HCT116 (cell line): ENCODE results near the gene LRRC32. TPM values are rescaled to one million over a fixed set of nuclear protein-coding genes. Genes with fewer than 3 reads are reported as not detected.

ENCODE experiments used
- ATAC-seq: fragments of 200-7000 bp; cut with Tn5 transposase; 2 replicates; pipeline ENCODE4 v1.9.1; 2020; ENCODE audit warnings: mild to moderate bottlenecking, moderate library complexity
- BruUV-seq: library from RNA; stranded (reverse); fragments of 400-500 nt; replicated peaks from 2 replicates; lab custom pipeline; 2021; lab: Mats Ljungman, UMichigan
- CTCF ChIA-PET: fragments of 300-600 bp; sonication (Branson Sonifier 250); formaldehyde crosslinking; loops from one replicate; lab custom pipeline; 2021; ENCODE audit warnings: antibody characterized with exemption; lab: Charles Lee
- POLR2A ChIA-PET: fragments of 300-600, 350-600 bp; sonication (Branson Sonifier 250); formaldehyde crosslinking; loops from one replicate; lab custom pipeline; 2021; ENCODE audit warnings: antibody characterized with exemption; lab: Charles Lee
- RAD21 ChIA-PET, 2 experiments: fragments of 300-600 bp; sonication (Branson Sonifier 250); formaldehyde crosslinking; loops; one replicate each; lab custom pipeline; 2023; ENCODE audit warnings: low total read pairs in 2 of 2; ENCODE audit not compliant: uncharacterized antibody in 2 of 2, unreplicated experiment in 2 of 2, low non-redundant PET in 1 of 2; lab: Charles Lee
- DNase-seq: peaks from one replicate; pipeline ENCODE4 v3.0.0-alpha.2; 2010; ENCODE audit warnings: low read depth, low spot score
- H2AFZ ChIP-seq: fragments of 200-600 bp; shearing (Covaris generic), sonication (generic); 2 replicates; pipeline ENCODE4 v1.6.1; 2017; ENCODE audit warnings: low read depth, mixed run types, mixed read lengths, antibody characterized with exemption, low read length; ENCODE audit not compliant: poor library complexity, severe bottlenecking
- H3K27ac ChIP-seq: 2 replicates; pipeline ENCODE4 v1.5.1; 2012; ENCODE audit warnings: low read depth, low read length
- H3K27me3 ChIP-seq: fragments of 200-600 bp; sonication (generic); 2 replicates; pipeline ENCODE4 v1.6.1; 2016; ENCODE audit warnings: mixed run types, low read length, mixed read lengths; ENCODE audit not compliant: insufficient read depth
- H3K36me3 ChIP-seq, 2 experiments: fragments of 200-500 bp in 1 of 2; fragments of 200-600 bp in 1 of 2; sonication (Bioruptor generic) in 1 of 2; sonication (generic) in 1 of 2; 2 replicates each; pipeline versions ENCODE4 v1.5.1 to v1.6.1; 2014 to 2016; ENCODE audit warnings: low read length in 2 of 2, inconsistent platforms in 1 of 2, mixed read lengths in 1 of 2, mixed run types in 1 of 2; ENCODE audit not compliant: insufficient read depth in 2 of 2, control insufficient read depth in 1 of 2
- H3K4me1 ChIP-seq, 2 experiments: fragments of 200-600 bp in 1 of 2; sonication (generic) in 1 of 2; 2 replicates each; pipeline versions ENCODE4 v1.5.1 to v1.6.1; 2012 to 2017; ENCODE audit warnings: low read length in 2 of 2, inconsistent platforms in 1 of 2, mild to moderate bottlenecking in 1 of 2, mixed read lengths in 1 of 2, mixed run types in 1 of 2, moderate library complexity in 1 of 2; ENCODE audit not compliant: insufficient read depth in 2 of 2, control insufficient read depth in 1 of 2
- H3K4me2 ChIP-seq: fragments of 200-600 bp; sonication (generic); 2 replicates; pipeline ENCODE4 v1.6.1; 2017; ENCODE audit warnings: mixed run types, low read length, mixed read lengths
- H3K4me3 ChIP-seq, 2 experiments: fragments of 200-600 bp in 1 of 2; sonication (generic) in 1 of 2; replicated peaks in 1 of 2; 2 replicates each; pipeline ENCODE4 v1.5.1; 2011 to 2016; ENCODE audit warnings: low read length in 2 of 2, control low read depth in 1 of 2, low read depth in 1 of 2, mild to moderate bottlenecking in 1 of 2, mixed read lengths in 1 of 2, mixed run types in 1 of 2
- H3K79me2 ChIP-seq: fragments of 200-600 bp; sonication (generic); 2 replicates; pipeline ENCODE4 v1.6.1; 2017; ENCODE audit warnings: mild to moderate bottlenecking, mixed run types, low read length, moderate library complexity, mixed read lengths; ENCODE audit not compliant: insufficient read depth
- H3K9ac ChIP-seq: fragments of 200-600 bp; sonication (generic); 2 replicates; pipeline ENCODE4 v1.6.1; 2016; ENCODE audit warnings: low read length, mixed read lengths
- H3K9me2 ChIP-seq: fragments of 200-600 bp; sonication (generic), shearing (Covaris generic); 2 replicates; pipeline ENCODE4 v1.6.1; 2017; ENCODE audit warnings: mixed run types, mild to moderate bottlenecking, moderate library complexity; ENCODE audit not compliant: insufficient read depth
- H3K9me3 ChIP-seq, 2 experiments: fragments of 200-500 bp in 1 of 2; fragments of 200-600 bp in 1 of 2; sonication (Bioruptor generic) in 1 of 2; sonication (generic) in 1 of 2; 2 replicates each; pipeline ENCODE4 v1.6.1; 2014 to 2017; ENCODE audit warnings: low read length in 2 of 2, mixed read lengths in 2 of 2, inconsistent platforms in 1 of 2, low read depth in 1 of 2, mild to moderate bottlenecking in 1 of 2, mixed run types in 1 of 2, moderate library complexity in 1 of 2; ENCODE audit not compliant: control insufficient read depth in 1 of 2, insufficient read depth in 1 of 2
- H4K20me1 ChIP-seq: fragments of 200-600 bp; sonication (generic), shearing (Covaris generic); 2 replicates; pipeline ENCODE4 v1.6.1; 2017; ENCODE audit warnings: mixed run types, mild to moderate bottlenecking, moderate library complexity; ENCODE audit not compliant: insufficient read depth
- SRF ChIP-seq: IDR thresholded peaks from 2 replicates; pipeline ENCODE4 v1.6.1; 2012; ENCODE audit warnings: low read depth
- ZFX ChIP-seq: fragments of 450-650 bp; IDR thresholded peaks from 2 replicates; pipeline ENCODE4 v1.6.1; 2017
- ZNF274 ChIP-seq: fragments of 200-500 bp; sonication (Bioruptor generic); IDR thresholded peaks from 2 replicates; pipeline ENCODE4 v1.6.1; 2014; ENCODE audit warnings: mild to moderate bottlenecking, low read depth, low read length, inconsistent platforms
- intact Hi-C: fragments of 100-400 bp; cut with micrococcal nuclease; formaldehyde crosslinking; loops from 2 replicates; pipeline ENCODE4 v1.10.0; 2022
- total RNA-seq: library from RNA; stranded (reverse); gene quantifications from one replicate; pipeline ENCODE4 v1.2.1, GENCODE V29; 2021; ENCODE audit not compliant: unreplicated experiment

LRRC32 gene
- total RNA-seq, 1 experiment from 2014 or later, result 0.54 TPM

DNA sequence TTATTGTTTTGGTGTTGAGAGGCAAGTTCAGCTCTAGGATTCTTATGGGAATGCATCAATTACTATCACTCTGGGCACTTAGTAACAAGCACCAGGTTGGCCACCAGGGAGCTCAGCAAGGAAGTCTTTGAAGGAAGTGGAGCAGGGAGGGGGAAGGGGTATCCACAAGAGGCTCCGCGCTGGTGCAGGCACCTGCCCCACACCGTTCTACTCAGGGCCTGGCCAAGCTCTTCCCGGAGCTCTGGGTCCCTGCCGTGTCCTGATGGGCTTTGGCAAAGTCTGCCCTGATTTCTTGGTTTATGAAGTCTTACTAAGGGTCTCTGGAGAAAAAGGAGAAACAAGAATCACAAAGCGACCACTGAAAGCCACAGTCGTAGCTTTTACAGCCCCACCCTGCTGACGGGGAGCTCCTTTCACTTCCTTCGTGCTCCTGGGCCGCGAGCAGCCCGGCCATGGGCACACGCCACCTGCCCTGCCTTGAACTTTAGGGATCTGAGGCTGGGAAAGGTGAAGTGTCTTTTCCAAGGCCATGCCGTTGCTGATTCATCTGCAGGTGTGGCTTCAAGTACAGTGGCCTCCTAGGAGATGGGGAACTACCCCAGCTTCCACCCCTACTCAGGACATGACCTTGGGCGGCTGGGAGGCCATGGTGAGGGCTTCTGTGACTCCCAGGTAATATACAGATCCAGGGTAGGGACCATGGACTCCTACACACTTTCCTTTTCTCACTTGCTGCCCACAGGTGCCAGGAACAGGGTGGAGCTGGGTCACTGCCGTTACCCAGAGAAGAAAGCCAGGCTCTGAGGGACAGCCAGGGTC lies 15.9 kb upstream of the LRRC32 start:
- Histone ChIP-seq H3K4me3 (no peak overlapping the region), H3K36me3 (no peaks in the 10 kb centered on the region), H3K9me3 (no peaks in the 10 kb centered on the region), H2AFZ (no peak overlapping the region), H3K79me2 (no peaks in the 10 kb centered on the region), H3K27me3 (no peaks in the 10 kb centered on the region), H4K20me1 (no peaks in the 10 kb centered on the region), H3K4me1 (peaks cover 0 to 11% of the 10 kb centered on the region in 2 experiments; a peak in 1 of 4 replicates), H3K4me2 (no peak overlapping the region), H3K27ac (no peak overlapping the region), H3K9me2 (no peaks in the 10 kb centered on the region), H3K9ac (no peak overlapping the region)
- ChIA-PET CTCF (interaction anchor here (0.9 kb wide), 1 partner anchor 88 kb away, joined by 5 read pairs; no protein-coding TSS in a partner anchor), POLR2A (no interaction called here), RAD21 (no interaction called here)
- ATAC-seq, result peak; percentile 61; the same call in 1 of the 2 replicates
- no peak for TF ChIP-seq ZFX
- DNase-seq, result no peak
- intact Hi-C loops, result loop anchor here (10.0 kb wide), 1 partner anchor 362 kb away; no protein-coding TSS in a partner anchor
- no TSS peak for BruUV-seq

- Histone ChIP-seq H2AFZ (no peak overlapping the region), H3K9ac (no peak overlapping the region), H3K4me2 (no peak overlapping the region), H3K36me3 (no peaks in the 10 kb centered on the region), H3K4me1 (peaks cover 0 to 11% of the 10 kb centered on the region in 2 experiments; a peak in 1 of 4 replicates), H3K9me3 (no peaks in the 10 kb centered on the region), H3K27ac (no peak overlapping the region), H3K4me3 (no peak overlapping the region), H3K79me2 (no peaks in the 10 kb centered on the region), H3K9me2 (no peaks in the 10 kb centered on the region), H3K27me3 (no peaks in the 10 kb centered on the region), H4K20me1 (no peaks in the 10 kb centered on the region)
- ChIA-PET RAD21 (no interaction called here), CTCF (interaction anchor here (0.9 kb wide), 1 partner anchor 87 kb away, joined by 5 read pairs; no protein-coding TSS in a partner anchor), POLR2A (no interaction called here)
- no peak for TF ChIP-seq SRF
- no peak for TF ChIP-seq ZNF274
- ATAC-seq (no peak), DNase-seq (no peak)
- intact Hi-C loops, result loop anchor here (10.0 kb wide), 1 partner anchor 361 kb away; no protein-coding TSS in a partner anchor
- no TSS peak for BruUV-seq
Measured at GRCh38 chr11:76685831-76686230, 15.3 kb upstream of the LRRC32 start.
